ENCODE measurements around the gene RPS4Y1. TPM values are rescaled to one million over a fixed set of nuclear protein-coding genes. Genes with fewer than 3 reads are reported as not detected.
A peak's percentile ranks its signal among the peaks of the same experiment; 100 is the strongest.
"Not testable (repeated sequence)": the region's sequence is repeated elsewhere in the genome, so short reads cannot be mapped to it uniquely, and the experiment has no call there.

The RPS4Y1 gene
- total RNA-seq (100 to 1,000 TPM; 292 to 467 (median 452) TPM), polyA plus RNA-seq (not detected), total RNA-seq (113 reads per million, percentile 86 among the genes with 10 or more reads in this experiment)

GRCh38 chrY:2841471-2841893 lies at the start of gene RPS4Y1:
TSS of gene RPS4Y1 (plus strand) at chrY:2841602. CDS start at chrY:2841625, 23 bp downstream.
- intact Hi-C loops (cut with micrococcal nuclease), result loop anchor here (1.0 to 5.0 kb wide), 4 partner anchors 16 to 161 kb away; partner anchors contain the start of gene ZFY (in 1 of the 2)
- DNase-seq (peak in 4 of 9 donors; percentile 36 to 72 (median 54)), ATAC-seq (peak; percentile 95)
- POLR2A ChIA-PET, result no interaction called here
- H3K27me3 ChIP-seq (ENCODE audit: control insufficient read depth in 2 of 2, insufficient read depth in 2 of 2, low read length in 2 of 2), result no peaks in the 10 kb centered on the region
- H3K9me3 ChIP-seq (ENCODE audit: control insufficient read depth in 2 of 3, low read length in 3 of 3), result no peaks in the 10 kb centered on the region
- H3K27ac ChIP-seq (ENCODE audit: low read depth, low read length), result peak within 1 kb of the TSS; percentile 71
- H3K36me3 ChIP-seq (ENCODE audit: control insufficient read depth in 2 of 3, insufficient read depth in 3 of 3, low read length in 3 of 3), result peaks cover 0 to 5% (median 0%) of the 10 kb centered on the region in 3 experiments
- CTCF ChIA-PET, result no interaction called here
- H3K4me3 Mint-ChIP-seq, result peak within 1 kb of the TSS in 5 of 10 donors; percentile 86 to 98 (median 95)
- H3K4me1 Mint-ChIP-seq, result peaks cover 0 to 49% (median 19%) of the 10 kb centered on the region in 7 donors
- H3K4me3 ChIP-seq (ENCODE audit: low read length), result peak within 1 kb of the TSS; percentile 89
- H3K9me3 Mint-ChIP-seq, result peaks cover 0 to 4% (median 0%) of the 10 kb centered on the region in 11 donors
- peaks cover 6 to 10% of the 10 kb centered on the region in 2 donors for H3K4me1 ChIP-seq (ENCODE audit: control insufficient read depth in 2 of 2, insufficient read depth in 2 of 2, low read length in 2 of 2)
- H3K36me3 Mint-ChIP-seq, result peaks cover 0 to 31% (median 6%) of the 10 kb centered on the region in 5 donors
- peak within 1 kb of the TSS in 5 of 9 donors; percentile 90 to 96 (median 93) for H3K27ac Mint-ChIP-seq
- H3K27me3 Mint-ChIP-seq, result no peaks in the 10 kb centered on the region

GRCh38 chrY:2796977-2797523 lies 44.4 kb upstream of the RPS4Y1 start:
- Histone ChIP-seq H3K27ac (ENCODE audit: low read depth, low read length) (no peak overlapping the region), H3K27me3 (ENCODE audit: control insufficient read depth in 2 of 2, insufficient read depth in 2 of 2, low read length in 2 of 2) (no peaks in the 10 kb centered on the region), H3K36me3 (ENCODE audit: control insufficient read depth in 2 of 3, insufficient read depth in 3 of 3, low read length in 3 of 3) (no peaks in the 10 kb centered on the region), H3K9me3 (ENCODE audit: control insufficient read depth in 2 of 3, low read length in 3 of 3) (no peaks in the 10 kb centered on the region), H3K4me3 (ENCODE audit: low read length) (no peak overlapping the region), H3K4me1 (ENCODE audit: control insufficient read depth in 2 of 2, insufficient read depth in 2 of 2, low read length in 2 of 2) (no peaks in the 10 kb centered on the region)
- Mint-ChIP-seq H3K27me3 (peaks cover 0 to 10% (median 0%) of the 10 kb centered on the region in 5 donors), H3K9me3 (no peaks in the 10 kb centered on the region), H3K4me3 (no peak overlapping the region), H3K36me3 (no peaks in the 10 kb centered on the region), H3K27ac (no peak overlapping the region), H3K4me1 (no peaks in the 10 kb centered on the region)
- no peak for DNase-seq
- ChIA-PET CTCF (no interaction called here), POLR2A (no interaction called here)
- intact Hi-C loops (cut with micrococcal nuclease), result no loop called here
- ATAC-seq, result no peak

- CTCF ChIA-PET, result no interaction called here
Measured at GRCh38 chrY:2797991-2798390, 43.4 kb upstream of the RPS4Y1 start.

GRCh38 chrY:2800246-2800645 lies 41.2 kb upstream of the RPS4Y1 start:
- ChIA-PET POLR2A (no interaction called here), CTCF (no interaction called here)
- Histone ChIP-seq H3K4me1 (ENCODE audit: control insufficient read depth in 2 of 2, insufficient read depth in 2 of 2, low read length in 2 of 2) (no peaks in the 10 kb centered on the region), H3K36me3 (ENCODE audit: control insufficient read depth in 2 of 3, insufficient read depth in 3 of 3, low read length in 3 of 3) (no peaks in the 10 kb centered on the region), H3K4me3 (ENCODE audit: low read length) (no peak overlapping the region), H3K27ac (ENCODE audit: low read depth, low read length) (no peak overlapping the region), H3K9me3 (ENCODE audit: control insufficient read depth in 2 of 3, low read length in 3 of 3) (no peaks in the 10 kb centered on the region), H3K27me3 (ENCODE audit: control insufficient read depth in 2 of 2, insufficient read depth in 2 of 2, low read length in 2 of 2) (no peaks in the 10 kb centered on the region)
- Mint-ChIP-seq H3K36me3 (no peaks in the 10 kb centered on the region), H3K9me3 (no peaks in the 10 kb centered on the region), H3K4me1 (peaks cover 0 to 4% (median 0%) of the 10 kb centered on the region in 7 donors), H3K4me3 (no peak overlapping the region), H3K27ac (no peak overlapping the region), H3K27me3 (peaks cover 8 to 26% (median 11%) of the 10 kb centered on the region in 5 donors)
- intact Hi-C loops (cut with micrococcal nuclease), result no loop called here
- ATAC-seq (no peak), DNase-seq (no peak)

More at GRCh38 chrY:2797991-2798390, 43.4 kb upstream of the RPS4Y1 start:
- DNase-seq (no peak), ATAC-seq (no peak)
- Histone ChIP-seq H3K36me3 (ENCODE audit: control insufficient read depth in 2 of 3, insufficient read depth in 3 of 3, low read length in 3 of 3) (no peaks in the 10 kb centered on the region), H3K27me3 (ENCODE audit: control insufficient read depth in 2 of 2, insufficient read depth in 2 of 2, low read length in 2 of 2) (no peaks in the 10 kb centered on the region), H3K27ac (ENCODE audit: low read depth, low read length) (no peak overlapping the region), H3K4me3 (ENCODE audit: low read length) (no peak overlapping the region), H3K4me1 (ENCODE audit: control insufficient read depth in 2 of 2, insufficient read depth in 2 of 2, low read length in 2 of 2) (no peaks in the 10 kb centered on the region), H3K9me3 (ENCODE audit: control insufficient read depth in 2 of 3, low read length in 3 of 3) (no peaks in the 10 kb centered on the region)
- Mint-ChIP-seq H3K27ac (no peak overlapping the region), H3K9me3 (no peaks in the 10 kb centered on the region), H3K36me3 (no peaks in the 10 kb centered on the region), H3K4me1 (peaks cover 0 to 4% (median 0%) of the 10 kb centered on the region in 7 donors), H3K27me3 (peaks cover 0 to 9% (median 3%) of the 10 kb centered on the region in 5 donors), H3K4me3 (no peak overlapping the region)
- POLR2A ChIA-PET, result no interaction called here
- intact Hi-C loops (cut with micrococcal nuclease), result no loop called here

GRCh38 chrY:2817146-2817896 lies 24.1 kb upstream of the RPS4Y1 start:
- H3K27ac Mint-ChIP-seq; DNase-seq; POLR2A ChIA-PET; H3K27ac ChIP-seq (ENCODE audit: low read depth, low read length); ATAC-seq; H3K4me3 ChIP-seq (ENCODE audit: low read length); H3K9me3 ChIP-seq (ENCODE audit: control insufficient read depth in 2 of 3, low read length in 3 of 3); H3K4me1 ChIP-seq (ENCODE audit: control insufficient read depth in 2 of 2, insufficient read depth in 2 of 2, low read length in 2 of 2); H3K9me3 Mint-ChIP-seq; H3K27me3 ChIP-seq (ENCODE audit: control insufficient read depth in 2 of 2, insufficient read depth in 2 of 2, low read length in 2 of 2); H3K4me1 Mint-ChIP-seq; H3K36me3 ChIP-seq (ENCODE audit: control insufficient read depth in 2 of 3, insufficient read depth in 3 of 3, low read length in 3 of 3); H3K27me3 Mint-ChIP-seq; intact Hi-C loops (cut with micrococcal nuclease); H3K4me3 Mint-ChIP-seq; CTCF ChIA-PET; H3K36me3 Mint-ChIP-seq: not testable (repeated sequence)

- ATAC-seq (no peak), DNase-seq (no peak)
- Mint-ChIP-seq H3K27me3 (peaks cover 5 to 16% (median 9%) of the 10 kb centered on the region in 5 donors), H3K27ac (no peak overlapping the region), H3K9me3 (peaks cover 0 to 2% (median 0%) of the 10 kb centered on the region in 11 donors), H3K36me3 (no peaks in the 10 kb centered on the region), H3K4me3 (no peak overlapping the region), H3K4me1 (no peaks in the 10 kb centered on the region)
- POLR2A ChIA-PET, result no interaction called here
- no peaks in the 10 kb centered on the region for H3K27me3 ChIP-seq (ENCODE audit: control insufficient read depth in 2 of 2, insufficient read depth in 2 of 2, low read length in 2 of 2)
- no peaks in the 10 kb centered on the region for H3K36me3 ChIP-seq (ENCODE audit: control insufficient read depth in 2 of 3, insufficient read depth in 3 of 3, low read length in 3 of 3)
- no peaks in the 10 kb centered on the region for H3K9me3 ChIP-seq (ENCODE audit: control insufficient read depth in 2 of 3, low read length in 3 of 3)
- CTCF ChIA-PET, result no interaction called here
- intact Hi-C loops (cut with micrococcal nuclease), result no loop called here
- no peak overlapping the region for H3K4me3 ChIP-seq (ENCODE audit: low read length)
- no peak overlapping the region for H3K27ac ChIP-seq (ENCODE audit: low read depth, low read length)
- no peaks in the 10 kb centered on the region for H3K4me1 ChIP-seq (ENCODE audit: control insufficient read depth in 2 of 2, insufficient read depth in 2 of 2, low read length in 2 of 2)
Measured at GRCh38 chrY:2824471-2824870, 16.9 kb upstream of the RPS4Y1 start.
